Measurements from ENCODE around the gene MRLN. TPM values are rescaled to one million over a fixed set of nuclear protein-coding genes. Genes with fewer than 3 reads are reported as not detected.

MRLN gene
- total RNA-seq, 2 experiments from 2014 or later: 0.56 TPM; not detected in 1

DNA sequence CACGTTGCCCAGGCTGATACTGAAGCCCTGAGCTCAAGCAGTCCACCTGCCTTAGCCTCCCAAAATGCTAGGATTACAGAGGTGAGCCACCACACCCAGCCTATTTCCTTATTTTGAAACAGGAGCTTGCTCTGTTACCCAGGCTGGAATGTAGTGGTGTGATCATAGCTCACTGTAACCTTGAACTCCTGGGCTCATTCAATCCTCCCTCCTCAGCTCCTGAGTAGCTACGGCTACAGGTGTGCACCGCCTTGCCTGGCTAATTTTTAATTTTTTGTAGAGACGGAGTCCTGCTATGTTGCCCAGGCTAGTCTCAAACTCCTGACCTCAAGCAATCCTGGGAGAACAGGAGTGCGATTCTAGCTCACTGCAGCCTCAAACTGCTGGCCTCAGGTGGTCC, 11.7 kb downstream of the MRLN start:
- Mint-ChIP-seq H3K27me3 (peaks cover 7% of the 10 kb centered on the region), H3K36me3 (ENCODE audit: low read depth) (no peaks in the 10 kb centered on the region), H3K9me3 (no peaks in the 10 kb centered on the region), H3K27ac (no peak overlapping the region), H3K4me1 (ENCODE audit: low read depth) (no peaks in the 10 kb centered on the region), H3K4me3 (no peak overlapping the region)
- H3K4me3 ChIP-seq (ENCODE audit: low read length): no peak overlapping the region
- no peaks in the 10 kb centered on the region for H3K36me3 ChIP-seq (ENCODE audit: insufficient read depth, low read length)
- ATAC-seq (ENCODE audit: poor library complexity) (no peak), DNase-seq (no peak)
- H3K4me1 ChIP-seq (ENCODE audit: insufficient read depth, low read length): no peaks in the 10 kb centered on the region
- ChIA-PET CTCF (no interaction called here), POLR2A (interaction anchor here (0.6 kb wide), 1 partner anchor 57 kb away, joined by 3 read pairs; no protein-coding TSS in a partner anchor)
- TF ChIP-seq, protein P1, sequence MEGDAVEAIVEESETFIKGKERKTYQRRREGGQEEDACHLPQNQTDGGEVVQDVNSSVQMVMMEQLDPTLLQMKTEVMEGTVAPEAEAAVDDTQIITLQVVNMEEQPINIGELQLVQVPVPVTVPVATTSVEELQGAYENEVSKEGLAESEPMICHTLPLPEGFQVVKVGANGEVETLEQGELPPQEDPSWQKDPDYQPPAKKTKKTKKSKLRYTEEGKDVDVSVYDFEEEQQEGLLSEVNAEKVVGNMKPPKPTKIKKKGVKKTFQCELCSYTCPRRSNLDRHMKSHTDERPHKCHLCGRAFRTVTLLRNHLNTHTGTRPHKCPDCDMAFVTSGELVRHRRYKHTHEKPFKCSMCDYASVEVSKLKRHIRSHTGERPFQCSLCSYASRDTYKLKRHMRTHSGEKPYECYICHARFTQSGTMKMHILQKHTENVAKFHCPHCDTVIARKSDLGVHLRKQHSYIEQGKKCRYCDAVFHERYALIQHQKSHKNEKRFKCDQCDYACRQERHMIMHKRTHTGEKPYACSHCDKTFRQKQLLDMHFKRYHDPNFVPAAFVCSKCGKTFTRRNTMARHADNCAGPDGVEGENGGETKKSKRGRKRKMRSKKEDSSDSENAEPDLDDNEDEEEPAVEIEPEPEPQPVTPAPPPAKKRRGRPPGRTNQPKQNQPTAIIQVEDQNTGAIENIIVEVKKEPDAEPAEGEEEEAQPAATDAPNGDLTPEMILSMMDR (IDR thresholded peaks at IDR 0.05): no peak
- H3K9me3 ChIP-seq (ENCODE audit: control insufficient read depth in 1 of 2, insufficient read depth in 1 of 2, low read length in 2 of 2): peaks cover 0 to 10% of the 10 kb centered on the region in 2 experiments
- no peaks in the 10 kb centered on the region for H3K27me3 ChIP-seq (ENCODE audit: control insufficient read depth in 1 of 2, insufficient read depth in 2 of 2, low read length in 2 of 2)
- intact Hi-C loops (cut with DNase I, micrococcal nuclease): no loop called here
- no peak overlapping the region for H3K27ac ChIP-seq (ENCODE audit: low read depth in 1 of 2, low read length in 2 of 2)

DNA sequence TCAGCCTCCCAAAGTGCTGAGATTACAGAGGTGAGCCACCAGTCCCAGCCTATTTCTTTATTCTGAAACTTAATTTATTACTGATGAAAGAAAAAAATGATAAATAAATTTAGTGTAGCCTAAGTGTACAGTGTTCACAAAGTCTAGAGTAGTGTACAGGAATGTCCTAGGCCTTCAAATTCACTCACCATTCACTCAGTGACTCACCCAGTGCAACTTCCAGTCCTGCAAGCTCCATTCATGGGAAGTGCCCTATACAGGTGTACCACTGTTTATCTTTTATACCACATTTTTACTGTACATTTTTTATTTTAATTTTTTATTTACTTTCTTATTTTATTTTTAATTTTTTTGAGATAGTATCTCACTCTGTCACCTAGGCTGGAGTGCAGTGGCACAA, 12.2 kb downstream of the MRLN start:
- Mint-ChIP-seq H3K27me3 (peaks cover 7% of the 10 kb centered on the region), H3K36me3 (ENCODE audit: low read depth) (no peaks in the 10 kb centered on the region), H3K9me3 (no peaks in the 10 kb centered on the region), H3K4me1 (ENCODE audit: low read depth) (no peaks in the 10 kb centered on the region), H3K4me3 (no peak overlapping the region), H3K27ac (no peak overlapping the region)
- TF ChIP-seq, protein P1 (IDR thresholded peaks at IDR 0.05): no peak
- Histone ChIP-seq H3K4me3 (ENCODE audit: low read length) (no peak overlapping the region), H3K27me3 (ENCODE audit: control insufficient read depth in 1 of 2, insufficient read depth in 2 of 2, low read length in 2 of 2) (no peaks in the 10 kb centered on the region), H3K4me1 (ENCODE audit: insufficient read depth, low read length) (no peaks in the 10 kb centered on the region), H3K36me3 (ENCODE audit: insufficient read depth, low read length) (no peaks in the 10 kb centered on the region), H3K9me3 (ENCODE audit: control insufficient read depth in 1 of 2, insufficient read depth in 1 of 2, low read length in 2 of 2) (peaks cover 0 to 10% of the 10 kb centered on the region in 2 experiments), H3K27ac (ENCODE audit: low read depth in 1 of 2, low read length in 2 of 2) (no peak overlapping the region)
- ChIA-PET POLR2A (interaction anchor here (0.6 kb wide), 1 partner anchor 10 kb away, joined by 3 read pairs; no protein-coding TSS in a partner anchor), CTCF (no interaction called here)
- intact Hi-C loops (cut with DNase I, micrococcal nuclease): no loop called here
- no peak for DNase-seq
- ATAC-seq (ENCODE audit: poor library complexity): no peak

DNA sequence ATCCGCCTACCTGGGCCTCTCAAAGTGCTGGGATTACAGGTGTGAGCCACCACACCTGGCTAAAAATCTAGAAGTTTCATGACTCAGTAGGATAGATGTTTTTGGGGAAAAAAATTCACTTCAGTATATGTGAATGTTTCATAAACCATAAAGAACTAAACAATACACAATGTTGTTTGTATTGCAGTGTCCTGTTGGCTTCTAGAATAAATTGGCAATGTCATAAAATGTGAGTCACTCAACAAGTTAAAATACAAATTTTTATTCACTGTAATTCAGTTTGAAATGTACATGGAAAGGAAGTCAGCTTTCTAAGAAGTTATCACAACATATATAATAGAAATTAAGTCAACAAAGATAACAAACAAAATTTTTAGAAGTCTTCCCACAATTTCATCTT, 16.5 kb downstream of the MRLN start:
- Histone ChIP-seq H3K4me1 (ENCODE audit: insufficient read depth, low read length) (no peaks in the 10 kb centered on the region), H3K36me3 (ENCODE audit: insufficient read depth, low read length) (no peaks in the 10 kb centered on the region), H3K27me3 (ENCODE audit: control insufficient read depth in 1 of 2, insufficient read depth in 2 of 2, low read length in 2 of 2) (no peaks in the 10 kb centered on the region), H3K9me3 (ENCODE audit: control insufficient read depth in 1 of 2, insufficient read depth in 1 of 2, low read length in 2 of 2) (no peaks in the 10 kb centered on the region), H3K27ac (ENCODE audit: low read depth in 1 of 2, low read length in 2 of 2) (no peak overlapping the region), H3K4me3 (ENCODE audit: low read length) (no peak overlapping the region)
- H3K4me3 Mint-ChIP-seq: no peak overlapping the region
- no peak overlapping the region for H3K27ac Mint-ChIP-seq
- TF ChIP-seq, protein P1 (IDR thresholded peaks at IDR 0.05): no peak
- no peaks in the 10 kb centered on the region for H3K9me3 Mint-ChIP-seq
- no peaks in the 10 kb centered on the region for H3K4me1 Mint-ChIP-seq (ENCODE audit: low read depth)
- no peak for DNase-seq
- H3K36me3 Mint-ChIP-seq (ENCODE audit: low read depth): no peaks in the 10 kb centered on the region
- ChIA-PET POLR2A (no interaction called here), CTCF (no interaction called here)
- peaks cover 13% of the 10 kb centered on the region for H3K27me3 Mint-ChIP-seq
- no peak for ATAC-seq (ENCODE audit: poor library complexity)
- intact Hi-C loops (cut with DNase I, micrococcal nuclease): no loop called here
